MM.1S (cell line): ENCODE data around the gene FAM9C.
A peak's percentile ranks its signal among the peaks of the same experiment; 100 is the strongest.
"Not testable (repeated sequence)": the region's sequence is repeated elsewhere in the genome, so short reads cannot be mapped to it uniquely, and the experiment has no call there.

Source experiments
- DNase-seq: peaks from one replicate; pipeline ENCODE4 v3.0.0-alpha.2; 2015
- H2AFZ ChIP-seq: fragments of 300-600 bp; sonication (generic); 2 replicates; pipeline ENCODE4 v1.6.0; 2016; ENCODE audit warnings: antibody characterized with exemption, low read length
- H3F3A ChIP-seq: fragments of 300-600 bp; sonication (generic); 2 replicates; pipeline ENCODE4 v1.6.1; 2016; ENCODE audit warnings: mild to moderate bottlenecking, antibody characterized with exemption, low read length, moderate library complexity, mixed read lengths; ENCODE audit not compliant: insufficient read depth
- H3K27ac ChIP-seq: fragments of 300-600 bp; sonication (generic); 2 replicates; pipeline ENCODE4 v1.5.1; 2016; ENCODE audit warnings: mild to moderate bottlenecking, low read length
- H3K27me3 ChIP-seq: fragments of 300-600 bp; sonication (generic); replicated peaks from 2 replicates; pipeline ENCODE4 v1.6.0; 2016; ENCODE audit warnings: low read length; ENCODE audit not compliant: insufficient read depth
- H3K36me3 ChIP-seq: fragments of 300-600 bp; sonication (generic); replicated peaks from 2 replicates; pipeline ENCODE4 v1.6.1; 2016; ENCODE audit warnings: mild to moderate bottlenecking, low read length, mixed read lengths; ENCODE audit not compliant: insufficient read depth
- H3K4me1 ChIP-seq: fragments of 300-600 bp; sonication (generic); 2 replicates; pipeline ENCODE4 v1.6.1; 2016; ENCODE audit warnings: low read length, mixed read lengths
- H3K4me2 ChIP-seq: fragments of 300-600 bp; sonication (generic); 2 replicates; pipeline ENCODE4 v1.6.0; 2016; ENCODE audit warnings: low read depth, low read length
- H3K4me3 ChIP-seq: fragments of 300-600 bp; sonication (generic); 2 replicates; pipeline ENCODE4 v1.5.1; 2016; ENCODE audit warnings: low read length, mixed read lengths
- H3K79me2 ChIP-seq: fragments of 300-600 bp; sonication (generic); 2 replicates; pipeline ENCODE4 v1.6.1; 2016; ENCODE audit warnings: mixed run types, low read length, mixed read lengths
- H3K9ac ChIP-seq: fragments of 300-600 bp; sonication (generic); 2 replicates; pipeline ENCODE4 v1.6.1; 2016; ENCODE audit warnings: low read length, mixed read lengths
- H3K9me2 ChIP-seq: fragments of 300-600 bp; sonication (generic); replicated peaks from 2 replicates; pipeline ENCODE4 v1.6.1; 2016; ENCODE audit warnings: mild to moderate bottlenecking, low read length, mixed read lengths; ENCODE audit not compliant: insufficient read depth
- H3K9me3 ChIP-seq: fragments of 300-600 bp; sonication (generic); replicated peaks from 2 replicates; pipeline ENCODE4 v1.6.1; 2016; ENCODE audit warnings: mild to moderate bottlenecking, low read length, mixed read lengths; ENCODE audit not compliant: insufficient read depth
- H4K20me1 ChIP-seq: fragments of 300-600 bp; sonication (generic); 2 replicates; pipeline ENCODE4 v1.6.1; 2016; ENCODE audit warnings: mild to moderate bottlenecking, low read length, moderate library complexity, mixed read lengths; ENCODE audit not compliant: insufficient read depth
- EZH2 ChIP-seq: fragments of 300-600 bp; sonication (generic); optimal IDR thresholded peaks from 2 replicates; pipeline ENCODE3; 2017; ENCODE audit warnings: low read depth, mild to moderate bottlenecking, antibody characterized with exemption, low read length, mixed read lengths
- EZH2phosphoT487 ChIP-seq: fragments of 300-600 bp; sonication (generic); IDR thresholded peaks from 2 replicates; pipeline ENCODE4 v1.6.1; 2018; ENCODE audit warnings: antibody characterized with exemption, low read length
- TF ChIP-seq, protein P1 (sequence below): fragments of 300-600 bp; sonication (generic); IDR thresholded peaks from 2 replicates; pipeline ENCODE4 v1.5.1; 2016; ENCODE audit warnings: antibody characterized with exemption, low read length, mixed read lengths

FAM9C gene

DNA sequence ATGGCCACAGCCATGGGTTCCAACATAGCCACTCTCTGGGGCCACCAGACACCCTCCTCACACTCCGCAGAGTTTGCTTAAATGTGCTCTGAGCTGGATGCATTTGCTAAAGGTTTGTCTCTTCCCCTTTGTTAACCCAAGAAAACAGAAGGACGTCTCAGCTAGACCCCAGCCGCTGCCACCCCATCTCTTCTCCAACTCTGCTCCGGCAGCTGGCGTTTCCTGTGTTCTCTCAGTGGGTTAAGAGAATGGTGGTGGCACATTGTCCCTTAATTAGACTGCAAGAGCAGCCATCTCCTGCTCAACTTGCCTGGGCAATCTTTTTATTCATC, 43.7 kb upstream of the FAM9C start:
- Histone ChIP-seq H3K4me2 (peak overlapping the region; percentile 62; the same call in 1 of the 2 replicates), H3K9ac (no peak overlapping the region), H3K79me2 (no peaks in the 10 kb centered on the region), H3K4me3 (no peak overlapping the region), H3K9me3 (no peaks in the 10 kb centered on the region), H3K27ac (peak overlapping the region; percentile 86), H2AFZ (no peak overlapping the region), H3K4me1 (peaks cover 19% of the 10 kb centered on the region), H3K36me3 (no peaks in the 10 kb centered on the region), H3K9me2 (no peaks in the 10 kb centered on the region), H4K20me1 (no peaks in the 10 kb centered on the region), H3K27me3 (no peaks in the 10 kb centered on the region), H3F3A (peaks cover 14% of the 10 kb centered on the region; the same call in 1 of the 2 replicates)
- no peak for DNase-seq
- TF ChIP-seq, protein P1, sequence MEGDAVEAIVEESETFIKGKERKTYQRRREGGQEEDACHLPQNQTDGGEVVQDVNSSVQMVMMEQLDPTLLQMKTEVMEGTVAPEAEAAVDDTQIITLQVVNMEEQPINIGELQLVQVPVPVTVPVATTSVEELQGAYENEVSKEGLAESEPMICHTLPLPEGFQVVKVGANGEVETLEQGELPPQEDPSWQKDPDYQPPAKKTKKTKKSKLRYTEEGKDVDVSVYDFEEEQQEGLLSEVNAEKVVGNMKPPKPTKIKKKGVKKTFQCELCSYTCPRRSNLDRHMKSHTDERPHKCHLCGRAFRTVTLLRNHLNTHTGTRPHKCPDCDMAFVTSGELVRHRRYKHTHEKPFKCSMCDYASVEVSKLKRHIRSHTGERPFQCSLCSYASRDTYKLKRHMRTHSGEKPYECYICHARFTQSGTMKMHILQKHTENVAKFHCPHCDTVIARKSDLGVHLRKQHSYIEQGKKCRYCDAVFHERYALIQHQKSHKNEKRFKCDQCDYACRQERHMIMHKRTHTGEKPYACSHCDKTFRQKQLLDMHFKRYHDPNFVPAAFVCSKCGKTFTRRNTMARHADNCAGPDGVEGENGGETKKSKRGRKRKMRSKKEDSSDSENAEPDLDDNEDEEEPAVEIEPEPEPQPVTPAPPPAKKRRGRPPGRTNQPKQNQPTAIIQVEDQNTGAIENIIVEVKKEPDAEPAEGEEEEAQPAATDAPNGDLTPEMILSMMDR = no peak

DNA sequence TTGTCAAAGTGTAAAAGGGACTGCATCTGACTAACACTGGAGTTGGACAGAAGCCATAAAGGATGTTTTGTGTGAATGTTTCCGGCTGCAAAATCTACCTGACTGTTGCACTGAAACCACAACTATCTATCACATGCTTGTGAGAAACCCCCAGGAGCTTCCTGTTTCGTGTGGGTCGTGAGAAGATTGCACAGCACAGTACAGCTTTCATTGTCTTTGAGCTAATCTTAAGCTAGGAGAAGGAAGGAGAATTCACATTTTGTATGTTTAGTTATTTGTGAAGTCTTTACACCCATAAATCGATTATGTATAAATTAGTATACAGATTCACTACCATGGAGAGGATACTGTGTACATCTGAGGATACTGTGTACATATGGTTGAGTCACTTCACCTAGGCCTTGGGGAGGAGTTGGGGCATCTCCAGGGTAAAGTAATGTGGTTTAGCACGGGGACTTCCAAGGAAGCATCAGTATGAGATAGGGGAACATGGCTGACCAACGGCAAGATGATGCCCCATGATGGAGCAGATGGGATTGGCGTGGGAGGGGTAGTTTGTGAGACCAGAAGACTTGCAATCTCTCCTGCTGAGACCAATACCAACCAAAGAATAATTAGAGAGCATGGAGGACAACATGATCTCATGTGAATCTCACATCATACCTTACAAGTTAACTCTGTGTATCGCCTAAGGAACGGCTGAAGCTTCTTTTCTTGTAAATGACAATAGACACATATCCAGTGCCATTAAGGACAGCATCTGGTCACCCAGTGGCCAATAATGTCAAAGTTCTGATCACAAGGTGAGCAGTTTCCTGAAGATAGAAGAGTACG, 43.1 kb upstream of the FAM9C start:
- Histone ChIP-seq H4K20me1 (no peaks in the 10 kb centered on the region), H3K36me3 (no peaks in the 10 kb centered on the region), H3F3A (peaks cover 14% of the 10 kb centered on the region; the same call in 1 of the 2 replicates), H3K79me2 (no peaks in the 10 kb centered on the region), H3K4me3 (peak overlapping the region; percentile 19; the same call in 1 of the 2 replicates), H3K9me3 (no peaks in the 10 kb centered on the region), H3K9ac (peak overlapping the region; percentile 19; the same call in 1 of the 2 replicates), H3K4me2 (peak overlapping the region; percentile 62), H3K27me3 (no peaks in the 10 kb centered on the region), H2AFZ (peak overlapping the region; percentile 55), H3K27ac (peak overlapping the region; percentile 86), H3K4me1 (peaks cover 20% of the 10 kb centered on the region), H3K9me2 (no peaks in the 10 kb centered on the region)
- peak; percentile 86 for DNase-seq
- TF ChIP-seq, protein P1 = no peak
- TF ChIP-seq EZH2phosphoT487 (no peak), EZH2 (no peak)

DNA sequence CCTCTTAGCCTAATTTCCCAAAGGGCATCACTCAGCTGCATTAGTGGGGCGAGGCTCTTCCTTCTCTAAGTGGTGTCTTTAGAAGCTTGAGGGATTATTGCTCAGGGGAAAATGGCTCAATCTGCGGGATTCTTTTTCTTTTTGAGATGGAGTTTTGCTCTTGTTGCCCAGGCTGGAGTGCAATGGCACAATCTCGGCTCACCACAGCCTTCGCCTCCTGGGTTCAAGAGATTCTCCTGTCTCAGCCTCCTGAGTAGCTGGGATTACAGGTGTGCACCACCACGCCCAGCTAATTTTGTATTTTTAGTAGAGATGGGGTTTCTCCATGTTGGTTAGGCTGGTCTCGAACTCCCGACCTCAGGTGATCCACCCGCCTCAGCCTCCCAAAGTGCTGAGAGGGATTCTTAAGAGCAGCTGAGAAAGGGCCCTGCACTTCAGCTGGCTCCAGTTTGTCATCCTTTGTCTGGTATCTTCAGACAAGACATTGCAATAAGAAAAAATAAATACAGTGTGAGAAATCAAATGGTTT, 42.4 kb upstream of the FAM9C start:
- DNase-seq, H2AFZ ChIP-seq, H3K79me2 ChIP-seq, H3K9ac ChIP-seq, H3K27me3 ChIP-seq, H4K20me1 ChIP-seq, H3K36me3 ChIP-seq, H3K9me2 ChIP-seq, H3K4me3 ChIP-seq, H3K9me3 ChIP-seq: not testable (repeated sequence)
- H3F3A ChIP-seq = peaks cover 14% of the 10 kb centered on the region; the same call in 1 of the 2 replicates
- peaks cover 27% of the 10 kb centered on the region for H3K4me1 ChIP-seq
- peak overlapping the region; percentile 62; the same call in 1 of the 2 replicates for H3K4me2 ChIP-seq
- H3K27ac ChIP-seq = peak overlapping the region; percentile 86; the same call in 1 of the 2 replicates

DNA sequence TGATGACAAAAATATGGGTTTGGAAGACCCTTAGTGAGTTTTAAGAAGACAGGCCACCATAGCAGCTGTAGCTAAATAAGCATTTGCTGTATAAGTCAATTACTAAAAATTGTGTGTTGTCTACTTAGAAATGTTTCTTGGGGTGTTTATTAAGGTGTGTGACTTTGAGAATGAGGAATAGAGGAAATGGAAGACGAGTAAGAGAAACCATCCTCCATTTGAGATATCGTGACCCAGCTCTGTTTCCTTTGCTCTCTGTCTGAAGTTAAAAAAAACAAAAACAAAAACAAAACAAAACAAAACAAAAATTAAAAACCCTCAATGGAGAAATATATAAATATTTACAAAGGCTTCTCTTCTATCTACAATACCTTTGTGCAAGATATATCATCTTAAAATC, 41.7 kb upstream of the FAM9C start:
- Histone ChIP-seq H3K27me3 (0 out of 2 replicates have a peak, but pooled peaks cover under 1% of the 10 kb centered on the region), H4K20me1 (no peaks in the 10 kb centered on the region), H2AFZ (no peak overlapping the region), H3K79me2 (no peaks in the 10 kb centered on the region), H3K27ac (no peak overlapping the region), H3K36me3 (no peaks in the 10 kb centered on the region), H3K4me1 (peaks cover 34% of the 10 kb centered on the region), H3K9me3 (no peaks in the 10 kb centered on the region), H3K4me3 (no peak overlapping the region), H3K9me2 (no peaks in the 10 kb centered on the region), H3F3A (peaks cover 14% of the 10 kb centered on the region; the same call in 1 of the 2 replicates), H3K9ac (no peak overlapping the region), H3K4me2 (no peak overlapping the region)
- TF ChIP-seq EZH2phosphoT487 = no peak
- TF ChIP-seq, protein P1 = no peak
- no peak for TF ChIP-seq EZH2
- no peak for DNase-seq
